GM10266 (cell line): ENCODE results near the gene CHRNA5.
"Not testable (repeated sequence)": the region's sequence is repeated elsewhere in the genome, so short reads cannot be mapped to it uniquely, and the experiment has no call there.

Source experiments
- DNase-seq: peaks from one replicate; pipeline ENCODE4 v3.0.0; 2012; ENCODE audit errors: extremely low spot score
- CTCF ChIP-seq: IDR thresholded peaks from 2 replicates; pipeline ENCODE4 v1.5.1; 2012; ENCODE audit warnings: mild to moderate bottlenecking, low read depth; ENCODE audit not compliant: control insufficient read depth, insufficient read depth; ENCODE audit errors: missing control alignments

CHRNA5 gene

DNA sequence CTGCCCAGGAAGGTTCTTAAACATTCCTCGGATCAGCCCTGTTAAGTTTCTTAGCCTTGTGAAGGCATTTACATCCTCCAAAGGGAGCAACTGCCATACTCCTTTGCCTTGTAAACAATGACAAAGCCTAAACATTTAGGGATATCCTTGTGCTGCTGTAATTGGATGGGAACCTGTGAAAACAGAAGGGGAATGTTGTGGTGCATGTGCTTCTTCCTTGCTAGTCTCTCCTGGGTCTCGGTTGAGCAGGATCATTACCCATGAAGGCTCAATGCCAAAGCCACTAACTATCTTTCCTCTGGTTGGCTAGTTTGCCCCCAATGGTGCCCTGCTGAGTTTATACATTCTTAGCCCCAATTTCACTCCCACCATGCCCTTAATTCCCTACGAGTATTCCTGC lies 38.1 kb downstream of the CHRNA5 start:
- no peak for TF ChIP-seq CTCF
- no peak for DNase-seq

- TF ChIP-seq CTCF: no peak
- DNase-seq: no peak
Observed at GRCh38 chr15:78604420-78604819, 39.1 kb downstream of the CHRNA5 start.

- no peak for TF ChIP-seq CTCF
Observed at GRCh38 chr15:78605201-78605600, 39.9 kb downstream of the CHRNA5 start.

GRCh38 chr15:78605680-78606079 lies 40.4 kb downstream of the CHRNA5 start:
- TF ChIP-seq CTCF: no peak
- no peak for DNase-seq

More at GRCh38 chr15:78605201-78605600, 39.9 kb downstream of the CHRNA5 start:
- DNase-seq: no peak

GRCh38 chr15:78609551-78609950 lies 44.2 kb downstream of the CHRNA5 start:
- not testable (repeated sequence) for DNase-seq

DNA sequence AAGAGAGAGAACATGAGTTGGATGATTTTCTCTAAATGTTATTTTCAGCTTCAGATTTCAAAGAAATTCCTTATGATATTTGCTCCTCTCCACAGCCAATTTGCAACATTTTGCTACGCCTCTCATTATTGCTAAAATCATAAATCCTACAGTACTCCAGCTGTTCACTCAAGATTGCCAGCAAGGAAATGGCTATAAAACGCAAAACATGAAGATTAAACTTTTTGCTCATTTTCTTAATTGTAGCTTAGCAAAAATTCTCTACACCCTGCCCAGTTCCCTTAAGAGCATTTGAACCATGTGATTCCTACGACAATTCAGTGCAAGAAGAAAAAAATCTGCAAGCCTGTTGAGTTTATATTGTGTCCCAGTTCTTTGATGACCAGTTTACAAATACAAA lies 48.7 kb downstream of the CHRNA5 start:
- no peak for TF ChIP-seq CTCF
- DNase-seq: no peak

GRCh38 chr15:78615151-78615589 lies 49.9 kb downstream of the CHRNA5 start:
- no peak for TF ChIP-seq CTCF
- peak; percentile 12 for DNase-seq

DNA sequence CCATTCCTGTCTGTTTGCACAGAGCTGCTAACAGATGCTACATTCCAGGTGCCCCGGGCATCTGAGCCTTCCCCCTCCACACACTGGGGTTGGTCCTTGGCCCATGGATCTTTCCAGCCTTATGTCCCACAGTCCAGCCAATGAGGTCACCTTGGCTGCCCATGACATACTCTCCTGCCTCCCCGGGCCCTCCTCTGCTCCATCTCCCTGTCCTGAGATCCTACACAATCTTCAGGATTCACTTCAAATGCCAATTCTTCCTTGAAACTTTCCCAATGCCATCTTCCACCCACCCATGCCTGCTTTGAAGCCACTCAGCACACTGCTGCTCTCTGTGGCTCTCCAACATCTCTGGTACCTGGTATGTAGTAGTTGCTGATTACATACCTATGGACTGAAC lies 51.2 kb downstream of the CHRNA5 start:
- no peak for DNase-seq
- no peak for TF ChIP-seq CTCF
